KMS-11 (cell line): ENCODE results near the gene ART3.

Experiments
- H2AFZ ChIP-seq: fragments of 200-600 bp; sonication (generic); 2 replicates; pipeline ENCODE4 v1.6.1; 2016; ENCODE audit warnings: antibody characterized with exemption, mixed run types, low read depth
- H3K27ac ChIP-seq: fragments of 200-600 bp; sonication (generic); 2 replicates; pipeline ENCODE4 v1.6.1; 2016; ENCODE audit warnings: mild to moderate bottlenecking, mixed run types
- H3K27me3 ChIP-seq: fragments of 200-600 bp; sonication (generic); 2 replicates; pipeline ENCODE4 v1.6.1; 2017; ENCODE audit warnings: mild to moderate bottlenecking, low read depth, mixed run types, moderate library complexity; ENCODE audit not compliant: insufficient read depth
- H3K36me3 ChIP-seq: fragments of 200-600 bp; sonication (generic); 2 replicates; pipeline ENCODE4 v1.6.1; 2017; ENCODE audit warnings: mild to moderate bottlenecking, mixed run types; ENCODE audit not compliant: insufficient read depth
- H3K4me1 ChIP-seq: fragments of 200-600 bp; sonication (generic); 2 replicates; pipeline ENCODE4 v1.6.1; 2016; ENCODE audit warnings: mild to moderate bottlenecking, low read depth, mixed run types; ENCODE audit not compliant: poor library complexity, severe bottlenecking
- H3K4me2 ChIP-seq: fragments of 200-600 bp; sonication (generic); 2 replicates; pipeline ENCODE4 v1.7.0; 2016; ENCODE audit warnings: mild to moderate bottlenecking, mixed run types
- H3K4me3 ChIP-seq: fragments of 200-600 bp; sonication (generic); IDR thresholded peaks from 2 replicates; pipeline ENCODE4 v1.6.1; 2017; ENCODE audit warnings: low read depth, low read length, mixed read lengths; ENCODE audit not compliant: insufficient read depth
- H3K79me2 ChIP-seq: fragments of 200-600 bp; sonication (generic); 2 replicates; pipeline ENCODE4 v1.6.1; 2016; ENCODE audit warnings: low read depth, mixed run types; ENCODE audit not compliant: insufficient read depth
- H3K9ac ChIP-seq: fragments of 200-600 bp; sonication (generic); 2 replicates; pipeline ENCODE4 v1.6.1; 2016; ENCODE audit warnings: mild to moderate bottlenecking, mixed run types
- H4K20me1 ChIP-seq: fragments of 200-600 bp; sonication (generic); 2 replicates; pipeline ENCODE4 v1.6.1; 2016; ENCODE audit warnings: mild to moderate bottlenecking, mixed run types; ENCODE audit not compliant: insufficient read depth
- CTCF ChIP-seq: fragments of 200-600 bp; sonication (generic); conservative IDR thresholded peaks from 2 replicates; pipeline ENCODE4 v1.6.1; 2017; ENCODE audit warnings: low read depth, mild to moderate bottlenecking, antibody characterized with exemption, low read length, moderate library complexity, mixed read lengths

ART3 gene

DNA sequence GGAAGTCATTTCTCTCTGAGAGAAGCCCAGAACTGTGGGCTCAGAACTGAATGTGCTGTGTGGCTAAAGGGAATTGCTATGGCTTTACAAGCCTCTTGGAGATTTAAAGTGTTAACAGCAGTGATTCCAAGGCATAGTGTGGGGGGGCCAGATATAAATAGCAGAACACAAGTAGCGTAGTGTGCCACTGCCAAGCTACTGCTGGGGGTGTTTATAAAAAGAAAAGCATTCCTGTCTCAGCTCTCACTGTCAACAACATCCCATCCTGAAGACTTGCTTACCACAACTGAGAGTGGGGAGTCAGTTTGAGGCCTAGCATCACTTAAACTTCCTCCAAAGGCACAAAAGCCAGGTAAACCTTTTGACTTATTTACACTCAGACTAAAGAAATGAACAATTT, at the start of gene ART3:
Gene ART3, plus strand, starts transcription at position 242 of the 400 bp plus-strand sequence. CDS start 1,181 bp downstream, outside the sequence.
- no peak within 1 kb of the TSS for H3K27ac ChIP-seq
- no peaks in the 10 kb centered on the region for H4K20me1 ChIP-seq
- no peak for TF ChIP-seq CTCF
- H3K79me2 ChIP-seq: no peaks in the 10 kb centered on the region
- no peaks in the 10 kb centered on the region for H3K4me1 ChIP-seq
- no peaks in the 10 kb centered on the region for H3K27me3 ChIP-seq
- H2AFZ ChIP-seq: no peak within 1 kb of the TSS
- H3K36me3 ChIP-seq: no peaks in the 10 kb centered on the region
- no peak within 1 kb of the TSS for H3K4me3 ChIP-seq
- no peak within 1 kb of the TSS for H3K9ac ChIP-seq
- no peak within 1 kb of the TSS for H3K4me2 ChIP-seq

DNA sequence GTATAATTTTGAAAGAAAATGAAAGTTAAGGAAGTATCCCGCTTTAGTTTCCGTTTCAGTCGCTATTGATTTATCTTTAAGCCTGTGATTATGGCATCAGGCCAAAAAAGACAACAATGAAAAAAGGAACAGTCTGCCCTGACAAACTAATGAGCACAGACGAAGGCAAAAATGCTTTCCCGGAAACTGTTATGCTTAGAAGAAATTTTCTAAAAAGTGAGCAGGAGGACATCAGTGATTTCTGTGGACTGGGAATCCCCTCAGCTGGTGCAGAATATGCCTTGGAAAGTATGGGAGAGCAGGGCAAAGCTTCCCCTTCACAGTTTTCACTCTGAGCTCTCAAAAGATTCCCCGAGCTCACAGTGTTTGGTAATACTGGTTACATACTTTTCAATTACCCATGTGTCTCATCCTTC, 46.2 kb upstream of the ART3 start:
- H3K27me3 ChIP-seq: no peaks in the 10 kb centered on the region
- no peaks in the 10 kb centered on the region for H3K36me3 ChIP-seq
- H3K4me2 ChIP-seq: peak overlapping the region; percentile 79
- no peak overlapping the region for H3K4me3 ChIP-seq
- no peaks in the 10 kb centered on the region for H4K20me1 ChIP-seq
- no peak for TF ChIP-seq CTCF
- peaks cover 54% of the 10 kb centered on the region for H3K4me1 ChIP-seq
- H3K9ac ChIP-seq: peak overlapping the region; percentile 45; the same call in 1 of the 2 replicates
- H3K27ac ChIP-seq: peak overlapping the region; percentile 65
- peak overlapping the region; percentile 33 for H2AFZ ChIP-seq
- H3K79me2 ChIP-seq: no peaks in the 10 kb centered on the region

GRCh38 chr4:76029300-76029699, 45.2 kb upstream of the ART3 start:
- H2AFZ ChIP-seq: no peak overlapping the region
- TF ChIP-seq CTCF: no peak
- H3K4me2 ChIP-seq: peak overlapping the region; percentile 79
- H3K4me3 ChIP-seq: no peak overlapping the region
- H3K27me3 ChIP-seq: no peaks in the 10 kb centered on the region
- H3K4me1 ChIP-seq: peaks cover 51% of the 10 kb centered on the region
- H3K9ac ChIP-seq: peak overlapping the region; percentile 45; the same call in 1 of the 2 replicates
- no peaks in the 10 kb centered on the region for H3K36me3 ChIP-seq
- no peaks in the 10 kb centered on the region for H4K20me1 ChIP-seq
- H3K27ac ChIP-seq: peak overlapping the region; percentile 65
- H3K79me2 ChIP-seq: no peaks in the 10 kb centered on the region

- Histone ChIP-seq H3K4me2 (peak overlapping the region; percentile 29), H3K36me3 (no peaks in the 10 kb centered on the region; the same call in 1 of the 2 replicates), H3K27me3 (no peaks in the 10 kb centered on the region), H3K27ac (no peak overlapping the region), H2AFZ (no peak overlapping the region), H4K20me1 (no peaks in the 10 kb centered on the region), H3K4me3 (no peak overlapping the region), H3K79me2 (no peaks in the 10 kb centered on the region), H3K9ac (no peak overlapping the region), H3K4me1 (peaks cover 57% of the 10 kb centered on the region)
- TF ChIP-seq CTCF: no peak
Observed at GRCh38 chr4:76035141-76035540, 39.4 kb upstream of the ART3 start.
